Astrocyte (in vitro differentiated cells and primary cell): ENCODE results near the gene CNTNAP2. TPM values are rescaled to one million over a fixed set of nuclear protein-coding genes. Genes with fewer than 3 reads are reported as not detected.

ENCODE experiments used
- DNase-seq: peaks from one replicate; pipeline ENCODE4 v3.0.0-alpha.2; 2010; ENCODE audit warnings: low read depth
- FAIRE-seq: peaks from 2 replicates; lab custom pipeline; 2011; peaks lifted over from hg19 to GRCh38; lab: Jason Lieb, UNC
- H2AFZ ChIP-seq: 2 replicates; pipeline ENCODE4 v1.6.0; 2012; ENCODE audit warnings: low read depth, low read length, inconsistent platforms
- H3K27ac ChIP-seq: 2 replicates; pipeline ENCODE4 v1.5.1; 2011; ENCODE audit warnings: low read depth, low read length, inconsistent platforms
- H3K27me3 ChIP-seq: 2 replicates; pipeline ENCODE4 v1.6.0; 2011; ENCODE audit warnings: low read length, inconsistent platforms; ENCODE audit not compliant: insufficient read depth
- H3K36me3 ChIP-seq: 2 replicates; pipeline ENCODE4 v1.5.1; 2011; ENCODE audit warnings: low read length, inconsistent platforms; ENCODE audit not compliant: insufficient read depth
- H3K4me1 ChIP-seq: 2 replicates; pipeline ENCODE4 v1.5.1; 2011; ENCODE audit warnings: low read length, inconsistent platforms; ENCODE audit not compliant: insufficient read depth
- H3K4me2 ChIP-seq: 2 replicates; pipeline ENCODE4 v1.6.0; 2012; ENCODE audit warnings: low read length, inconsistent platforms
- H3K4me3 ChIP-seq: 2 replicates; pipeline ENCODE4 v1.5.1; 2011; ENCODE audit warnings: low read depth, mild to moderate bottlenecking, low read length, inconsistent platforms; ENCODE audit not compliant: insufficient read depth
- H3K79me2 ChIP-seq: 2 replicates; pipeline ENCODE4 v1.6.0; 2012; ENCODE audit warnings: mild to moderate bottlenecking, low read length, inconsistent platforms; ENCODE audit not compliant: insufficient read depth
- H3K9ac ChIP-seq: 2 replicates; pipeline ENCODE4 v1.6.0; 2012; ENCODE audit warnings: mild to moderate bottlenecking, low read length, inconsistent platforms
- H3K9me3 ChIP-seq: 2 replicates; pipeline ENCODE4 v1.5.1; 2012; ENCODE audit warnings: low read depth, mild to moderate bottlenecking, low read length, inconsistent platforms; ENCODE audit not compliant: insufficient read depth
- H4K20me1 ChIP-seq: 2 replicates; pipeline ENCODE4 v1.6.0; 2012; ENCODE audit warnings: low read length, inconsistent platforms; ENCODE audit not compliant: insufficient read depth
- H3K27ac Mint-ChIP-seq: one replicate; pipeline ENCODE4 v1.8.0; 2021; ENCODE audit warnings: mild to moderate bottlenecking, mixed read lengths; ENCODE audit not compliant: unreplicated experiment
- H3K27me3 Mint-ChIP-seq: one replicate; pipeline ENCODE4 v1.8.0; 2021; ENCODE audit warnings: low read depth, mixed read lengths; ENCODE audit not compliant: unreplicated experiment
- H3K36me3 Mint-ChIP-seq: one replicate; pipeline ENCODE4 v1.8.0; 2021; ENCODE audit warnings: low read depth, mixed read lengths; ENCODE audit not compliant: unreplicated experiment
- H3K4me1 Mint-ChIP-seq: one replicate; pipeline ENCODE4 v1.8.0; 2021; ENCODE audit warnings: low read depth, mixed read lengths; ENCODE audit not compliant: unreplicated experiment
- H3K4me3 Mint-ChIP-seq: one replicate; pipeline ENCODE4 v1.8.0; 2021; ENCODE audit warnings: mild to moderate bottlenecking, moderate library complexity, mixed read lengths; ENCODE audit not compliant: unreplicated experiment
- H3K9me3 Mint-ChIP-seq: one replicate; pipeline ENCODE4 v1.8.0; 2021; ENCODE audit warnings: mild to moderate bottlenecking, mixed read lengths; ENCODE audit not compliant: unreplicated experiment
- EZH2 ChIP-seq: IDR thresholded peaks from 2 replicates; pipeline ENCODE4 v1.6.1; 2012; ENCODE audit warnings: mild to moderate bottlenecking, low read length, inconsistent platforms; ENCODE audit not compliant: insufficient read depth
- total RNA-seq: library from RNA; stranded (reverse); gene quantifications from 2 replicates; pipeline ENCODE4 v1.2.1, GENCODE V29; 2021
- TF ChIP-seq, protein P1 (sequence below): IDR thresholded peaks from 2 replicates; pipeline ENCODE4 v1.5.1; 2011; ENCODE audit warnings: low read depth, mild to moderate bottlenecking, inconsistent platforms, low read length, moderate library complexity; ENCODE audit not compliant: insufficient read depth

Gene CNTNAP2
- total RNA-seq, 1 donor from 2014 or later, result 20.0 TPM

DNA sequence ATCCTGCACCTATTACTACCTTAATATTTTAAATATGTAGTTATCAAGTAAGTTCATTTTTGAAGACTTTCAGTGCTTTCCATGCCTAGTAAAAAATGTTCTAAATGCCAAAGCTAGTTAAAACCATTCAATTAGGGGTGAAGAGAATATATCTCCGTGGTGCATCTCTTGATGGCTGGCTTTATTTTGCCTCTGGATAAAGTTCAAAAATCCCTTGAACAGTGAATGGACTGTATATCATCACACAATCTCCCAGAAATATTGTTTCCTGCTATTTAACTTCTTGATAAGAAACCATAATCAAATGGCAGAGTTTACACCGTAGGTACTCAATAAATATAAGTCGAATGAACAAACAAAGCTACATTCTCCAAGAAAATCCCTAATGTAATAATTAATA is 1360.9 kb downstream of the CNTNAP2 start:
- no peaks in the 10 kb centered on the region for H4K20me1 ChIP-seq
- no peaks in the 10 kb centered on the region for H3K36me3 ChIP-seq
- Mint-ChIP-seq H3K4me3 (no peak overlapping the region), H3K27me3 (no peaks in the 10 kb centered on the region), H3K36me3 (no peaks in the 10 kb centered on the region), H3K27ac (no peak overlapping the region), H3K4me1 (peaks cover 6% of the 10 kb centered on the region), H3K9me3 (no peaks in the 10 kb centered on the region)
- H3K4me2 ChIP-seq, result no peak overlapping the region
- H3K27ac ChIP-seq, result no peak overlapping the region
- H2AFZ ChIP-seq, result no peak overlapping the region
- H3K79me2 ChIP-seq, result no peaks in the 10 kb centered on the region
- TF ChIP-seq, protein P1, sequence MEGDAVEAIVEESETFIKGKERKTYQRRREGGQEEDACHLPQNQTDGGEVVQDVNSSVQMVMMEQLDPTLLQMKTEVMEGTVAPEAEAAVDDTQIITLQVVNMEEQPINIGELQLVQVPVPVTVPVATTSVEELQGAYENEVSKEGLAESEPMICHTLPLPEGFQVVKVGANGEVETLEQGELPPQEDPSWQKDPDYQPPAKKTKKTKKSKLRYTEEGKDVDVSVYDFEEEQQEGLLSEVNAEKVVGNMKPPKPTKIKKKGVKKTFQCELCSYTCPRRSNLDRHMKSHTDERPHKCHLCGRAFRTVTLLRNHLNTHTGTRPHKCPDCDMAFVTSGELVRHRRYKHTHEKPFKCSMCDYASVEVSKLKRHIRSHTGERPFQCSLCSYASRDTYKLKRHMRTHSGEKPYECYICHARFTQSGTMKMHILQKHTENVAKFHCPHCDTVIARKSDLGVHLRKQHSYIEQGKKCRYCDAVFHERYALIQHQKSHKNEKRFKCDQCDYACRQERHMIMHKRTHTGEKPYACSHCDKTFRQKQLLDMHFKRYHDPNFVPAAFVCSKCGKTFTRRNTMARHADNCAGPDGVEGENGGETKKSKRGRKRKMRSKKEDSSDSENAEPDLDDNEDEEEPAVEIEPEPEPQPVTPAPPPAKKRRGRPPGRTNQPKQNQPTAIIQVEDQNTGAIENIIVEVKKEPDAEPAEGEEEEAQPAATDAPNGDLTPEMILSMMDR, result no peak
- TF ChIP-seq EZH2, result no peak
- FAIRE-seq (no peak), DNase-seq (no peak)
- no peak overlapping the region for H3K4me3 ChIP-seq
- no peaks in the 10 kb centered on the region for H3K9me3 ChIP-seq
- H3K4me1 ChIP-seq, result no peaks in the 10 kb centered on the region
- no peak overlapping the region for H3K9ac ChIP-seq
- no peaks in the 10 kb centered on the region for H3K27me3 ChIP-seq

DNA sequence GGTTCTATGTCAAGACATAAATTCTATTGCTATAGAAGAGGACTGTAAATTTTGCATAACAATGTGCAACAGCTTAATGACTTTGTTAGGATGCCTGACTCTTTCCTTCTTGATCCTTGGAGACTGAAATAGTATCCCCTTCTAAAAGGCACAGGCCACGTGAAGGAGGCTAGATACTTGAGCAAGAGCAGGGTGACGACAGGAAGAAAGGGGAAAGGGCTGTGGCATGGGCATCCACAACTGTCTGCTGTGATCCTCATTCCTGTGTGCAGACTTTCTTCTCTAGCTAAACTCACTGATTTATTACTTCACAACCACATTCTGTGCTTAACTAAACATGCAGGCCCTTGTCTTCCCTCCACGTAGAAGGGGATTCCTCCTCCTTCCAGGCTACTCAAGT is 1362.2 kb downstream of the CNTNAP2 start:
- H3K27ac ChIP-seq, result no peak overlapping the region
- Mint-ChIP-seq H3K36me3 (no peaks in the 10 kb centered on the region), H3K4me3 (no peak overlapping the region), H3K27me3 (no peaks in the 10 kb centered on the region), H3K4me1 (peaks cover 6% of the 10 kb centered on the region), H3K27ac (no peak overlapping the region), H3K9me3 (no peaks in the 10 kb centered on the region)
- no peak overlapping the region for H3K4me3 ChIP-seq
- no peak overlapping the region for H3K9ac ChIP-seq
- no peaks in the 10 kb centered on the region for H3K36me3 ChIP-seq
- H3K4me1 ChIP-seq, result no peaks in the 10 kb centered on the region
- no peaks in the 10 kb centered on the region for H4K20me1 ChIP-seq
- no peak for TF ChIP-seq EZH2
- TF ChIP-seq, protein P1, result no peak
- H3K79me2 ChIP-seq, result no peaks in the 10 kb centered on the region
- no peaks in the 10 kb centered on the region for H3K9me3 ChIP-seq
- no peak overlapping the region for H3K4me2 ChIP-seq
- no peaks in the 10 kb centered on the region for H3K27me3 ChIP-seq
- FAIRE-seq, result no peak
- no peak for DNase-seq
- peak overlapping the region; percentile 24 for H2AFZ ChIP-seq

DNA sequence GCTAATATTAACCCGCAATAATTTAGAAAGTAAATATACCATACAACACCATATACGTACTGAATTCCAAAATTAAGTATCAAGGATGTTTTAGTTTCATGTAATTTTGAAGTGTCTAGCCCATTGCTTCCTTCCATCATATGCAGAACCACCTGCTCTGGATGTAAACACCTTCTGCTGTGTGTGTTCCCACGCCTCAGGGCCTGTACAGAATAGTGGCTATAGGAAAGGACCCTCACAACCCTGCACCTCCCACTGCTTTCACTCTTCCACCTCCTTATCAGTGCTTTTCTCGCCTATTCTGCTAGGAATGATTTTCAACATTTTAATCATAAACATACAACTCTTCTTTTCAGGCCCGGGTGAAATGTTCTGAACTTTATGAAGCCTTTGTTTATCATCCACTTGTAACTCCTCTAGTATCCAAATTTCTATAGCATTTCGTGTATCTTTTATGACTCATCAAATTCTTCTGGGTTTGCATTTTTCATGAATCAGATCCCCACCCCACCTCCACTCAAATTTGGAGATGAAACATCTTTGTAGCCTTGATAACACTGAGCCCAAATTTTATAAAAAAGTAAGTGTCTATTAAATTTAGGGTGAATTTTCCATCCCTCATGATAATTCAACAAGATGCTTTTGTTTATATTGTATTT is 1367.2 kb downstream of the CNTNAP2 start:
- no peaks in the 10 kb centered on the region for H3K27me3 Mint-ChIP-seq
- no peaks in the 10 kb centered on the region for H3K9me3 Mint-ChIP-seq
- Histone ChIP-seq H3K4me2 (peak overlapping the region; percentile 10), H3K4me1 (no peaks in the 10 kb centered on the region), H2AFZ (no peak overlapping the region), H3K9ac (no peak overlapping the region), H3K36me3 (no peaks in the 10 kb centered on the region), H3K27me3 (no peaks in the 10 kb centered on the region), H4K20me1 (no peaks in the 10 kb centered on the region), H3K9me3 (no peaks in the 10 kb centered on the region), H3K79me2 (no peaks in the 10 kb centered on the region), H3K27ac (no peak overlapping the region), H3K4me3 (no peak overlapping the region)
- H3K4me3 Mint-ChIP-seq, result no peak overlapping the region
- FAIRE-seq (no peak), DNase-seq (peak; percentile 12)
- H3K36me3 Mint-ChIP-seq, result no peaks in the 10 kb centered on the region
- H3K27ac Mint-ChIP-seq, result no peak overlapping the region
- H3K4me1 Mint-ChIP-seq, result peaks cover 5% of the 10 kb centered on the region
- no peak for TF ChIP-seq EZH2
- TF ChIP-seq, protein P1, result no peak
